NCI-H2107 (cell line): Measurements from ENCODE around the gene SYNC.
"Not testable (repeated sequence)": the region's sequence is repeated elsewhere in the genome, so short reads cannot be mapped to it uniquely, and the experiment has no call there.

Experiments used
- DNase-seq: peaks from one replicate; lab custom pipeline; 2025; lab: John Stamatoyannopoulos, UW

SYNC gene

GRCh38 chr1:32642292-32642827, 60.2 kb downstream of the SYNC start:
- not testable (repeated sequence) for DNase-seq

GRCh38 chr1:32639489-32640075, 63.0 kb downstream of the SYNC start:
- DNase-seq = no peak

GRCh38 chr1:32636914-32637645, 65.5 kb downstream of the SYNC start:
- no peak for DNase-seq

- DNase-seq = no peak
Measured at GRCh38 chr1:32635508-32636277, 66.9 kb downstream of the SYNC start.

GRCh38 chr1:32632829-32633228, 69.7 kb downstream of the SYNC start:
- no peak for DNase-seq

- not testable (repeated sequence) for DNase-seq
Measured at GRCh38 chr1:32630173-32630572, 72.4 kb downstream of the SYNC start.
